ENCODE data around the gene SEC24B.
A peak's percentile ranks its signal among the peaks of the same experiment; 100 is the strongest.
"Not testable (repeated sequence)": the region's sequence is repeated elsewhere in the genome, so short reads cannot be mapped to it uniquely, and the experiment has no call there.

SEC24B gene

GRCh38 chr4:109497511-109497910 is 63.9 kb downstream of the SEC24B start:
- DNase-seq (ENCODE audit: extremely low read depth in 1 of 2, low read depth in 1 of 2), result no peak

GRCh38 chr4:109499513-109499912 is 65.9 kb downstream of the SEC24B start:
- DNase-seq (ENCODE audit: extremely low read depth in 1 of 2, low read depth in 1 of 2), result no peak

GRCh38 chr4:109506890-109507289 is 73.3 kb downstream of the SEC24B start:
- DNase-seq (ENCODE audit: extremely low read depth in 1 of 2, low read depth in 1 of 2), result no peak

- DNase-seq (ENCODE audit: extremely low read depth in 1 of 2, low read depth in 1 of 2), result no peak
Observed at GRCh38 chr4:109510687-109511086, 77.1 kb downstream of the SEC24B start.

GRCh38 chr4:109511414-109511813 is 77.8 kb downstream of the SEC24B start:
- no peak for DNase-seq (ENCODE audit: extremely low read depth in 1 of 2, low read depth in 1 of 2)

GRCh38 chr4:109513368-109513767 is 79.8 kb downstream of the SEC24B start:
- DNase-seq (ENCODE audit: extremely low read depth in 1 of 2, low read depth in 1 of 2), result not testable (repeated sequence)

GRCh38 chr4:109532182-109532581 is 98.6 kb downstream of the SEC24B start:
- DNase-seq (ENCODE audit: extremely low read depth in 1 of 2, low read depth in 1 of 2), result no peak

GRCh38 chr4:109545401-109545800 is 111.8 kb downstream of the SEC24B start:
- no peak for DNase-seq (ENCODE audit: extremely low read depth in 1 of 2, low read depth in 1 of 2)

GRCh38 chr4:109547394-109547793 is 113.8 kb downstream of the SEC24B start:
- no peak for DNase-seq (ENCODE audit: extremely low read depth in 1 of 2, low read depth in 1 of 2)

- no peak for DNase-seq (ENCODE audit: extremely low read depth in 1 of 2, low read depth in 1 of 2)
Observed at GRCh38 chr4:109548655-109549054, 115.0 kb downstream of the SEC24B start.

GRCh38 chr4:109552237-109552636 is 118.6 kb downstream of the SEC24B start:
- no peak for DNase-seq (ENCODE audit: extremely low read depth in 1 of 2, low read depth in 1 of 2)

GRCh38 chr4:109553130-109553529 is 119.5 kb downstream of the SEC24B start:
- no peak for DNase-seq (ENCODE audit: extremely low read depth in 1 of 2, low read depth in 1 of 2)

GRCh38 chr4:109554971-109555370 is 121.4 kb downstream of the SEC24B start:
- no peak for DNase-seq (ENCODE audit: extremely low read depth in 1 of 2, low read depth in 1 of 2)

GRCh38 chr4:109557433-109557832 is 123.8 kb downstream of the SEC24B start:
- DNase-seq (ENCODE audit: extremely low read depth in 1 of 2, low read depth in 1 of 2), result no peak

GRCh38 chr4:109558095-109558494 is 124.5 kb downstream of the SEC24B start:
- DNase-seq (ENCODE audit: extremely low read depth in 1 of 2, low read depth in 1 of 2), result not testable (repeated sequence)

- DNase-seq (ENCODE audit: extremely low read depth in 1 of 2, low read depth in 1 of 2), result peak; percentile 9 to 28
Observed at GRCh38 chr4:109559625-109559982, 126.0 kb downstream of the SEC24B start.

- peak; percentile 80 to 81 for DNase-seq (ENCODE audit: extremely low read depth in 1 of 2, low read depth in 1 of 2)
Observed at GRCh38 chr4:109559983-109560686, 126.5 kb downstream of the SEC24B start, which contains the start of gene MCUB. TSS of gene MCUB (plus strand) at chr4:109560246. CDS start at chr4:109560338, 92 bp downstream.

- DNase-seq (ENCODE audit: extremely low read depth in 1 of 2, low read depth in 1 of 2), result peak; percentile 8 to 22
Observed at GRCh38 chr4:109560687-109561461, 127.3 kb downstream of the SEC24B start.

- DNase-seq (ENCODE audit: extremely low read depth in 1 of 2, low read depth in 1 of 2), result no peak
Observed at GRCh38 chr4:109562457-109563239, 129.0 kb downstream of the SEC24B start.

GRCh38 chr4:109571494-109571893 is 137.9 kb downstream of the SEC24B start:
- no peak for DNase-seq (ENCODE audit: extremely low read depth in 1 of 2, low read depth in 1 of 2)

GRCh38 chr4:109572154-109572553 is 138.5 kb downstream of the SEC24B start:
- DNase-seq (ENCODE audit: extremely low read depth in 1 of 2, low read depth in 1 of 2), result no peak
